HG03520 (cell line): Measurements from ENCODE around the gene SLC26A11.

ENCODE experiments used
- ATAC-seq: cut with Tn5 transposase; IDR thresholded peaks from one replicate; pipeline ENCODE4 v1.9.1; 2021; ENCODE audit warnings: mild to moderate bottlenecking, moderate library complexity; ENCODE audit not compliant: unreplicated experiment

The SLC26A11 gene

DNA sequence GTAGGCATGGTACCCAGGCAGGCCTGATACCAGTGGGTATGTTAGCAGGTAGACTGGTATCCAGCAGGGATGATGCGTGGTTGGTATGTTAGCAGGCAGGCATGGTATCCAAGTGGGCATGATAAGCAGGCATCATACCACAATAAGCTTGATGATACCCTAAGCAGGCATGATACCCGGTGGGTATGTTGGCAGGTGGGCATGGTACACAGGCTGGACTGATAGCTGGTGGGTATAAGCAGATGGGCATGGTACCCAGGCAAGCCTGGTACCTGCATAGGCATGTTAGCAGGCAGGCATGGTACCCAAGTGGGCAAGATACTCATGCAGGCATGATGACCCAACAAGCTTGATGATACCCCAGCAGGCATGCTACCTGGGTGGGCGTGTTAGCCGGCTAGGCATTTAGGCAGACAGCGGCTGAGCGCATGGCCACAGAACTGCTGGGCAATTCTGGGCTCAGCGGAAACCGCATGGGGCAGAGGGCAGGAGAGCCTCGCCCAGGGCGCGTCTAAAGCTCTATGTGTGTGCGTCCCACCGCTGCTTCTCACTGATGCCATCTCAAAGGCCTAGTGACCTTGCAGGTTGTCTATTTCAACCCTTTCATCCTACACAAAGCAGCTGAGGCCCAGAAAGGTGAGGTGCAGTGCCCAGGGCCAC is 2.4 kb upstream of the SLC26A11 start:
- no peak for ATAC-seq

DNA sequence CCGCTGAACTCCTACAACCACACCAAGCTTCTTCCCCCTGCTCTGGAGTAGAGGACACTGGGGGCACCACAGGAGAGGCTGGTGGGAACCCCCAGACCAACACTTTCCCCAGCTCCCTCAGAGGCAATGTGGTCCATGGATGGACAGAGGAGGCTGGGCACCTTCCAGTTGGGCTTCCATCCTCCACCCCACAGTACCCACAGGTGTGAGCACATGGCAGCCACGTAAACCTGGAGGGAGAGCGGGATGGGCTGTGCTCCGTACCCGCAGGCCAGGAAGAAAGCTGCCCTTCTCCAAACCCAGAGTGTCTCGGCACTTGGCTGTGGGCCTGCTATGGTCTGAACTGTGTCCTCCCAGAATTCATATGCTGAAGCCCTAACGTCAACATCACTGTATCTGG is 1.8 kb upstream of the SLC26A11 start:
- no peak for ATAC-seq

- peak; percentile 43 for ATAC-seq
Measured at GRCh38 chr17:80219013-80219762, 1.0 kb upstream of the SLC26A11 start.

- no peak for ATAC-seq
Measured at GRCh38 chr17:80219763-80220053, 519 bp upstream of the SLC26A11 start.

DNA sequence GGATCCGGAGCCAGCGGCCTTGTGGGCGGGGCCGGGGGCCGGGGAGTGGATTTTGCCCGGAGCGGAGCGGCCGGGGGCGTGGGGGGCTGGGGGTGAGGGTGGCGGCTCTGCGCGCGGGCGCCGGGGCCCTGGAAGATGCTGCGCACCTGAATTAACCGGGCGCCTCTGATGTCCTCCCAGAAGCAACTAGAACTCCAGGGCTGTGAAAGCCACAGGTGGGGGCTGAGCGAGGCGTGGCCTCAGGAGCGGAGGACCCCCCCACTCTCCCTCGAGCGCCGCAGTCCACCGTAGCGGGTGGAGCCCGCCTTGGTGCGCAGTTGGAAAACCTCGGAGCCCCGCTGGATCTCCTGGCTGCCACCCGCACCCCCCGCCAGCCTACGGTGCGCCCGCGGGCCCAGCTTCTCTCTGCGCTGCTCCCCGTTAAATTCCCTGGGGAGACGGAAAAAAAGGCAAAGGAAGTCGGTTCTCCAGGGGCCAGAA is 549 bp downstream of the SLC26A11 start:
- no peak for ATAC-seq

- ATAC-seq = no peak
Measured at GRCh38 chr17:80221351-80222105, 1.3 kb downstream of the SLC26A11 start.

DNA sequence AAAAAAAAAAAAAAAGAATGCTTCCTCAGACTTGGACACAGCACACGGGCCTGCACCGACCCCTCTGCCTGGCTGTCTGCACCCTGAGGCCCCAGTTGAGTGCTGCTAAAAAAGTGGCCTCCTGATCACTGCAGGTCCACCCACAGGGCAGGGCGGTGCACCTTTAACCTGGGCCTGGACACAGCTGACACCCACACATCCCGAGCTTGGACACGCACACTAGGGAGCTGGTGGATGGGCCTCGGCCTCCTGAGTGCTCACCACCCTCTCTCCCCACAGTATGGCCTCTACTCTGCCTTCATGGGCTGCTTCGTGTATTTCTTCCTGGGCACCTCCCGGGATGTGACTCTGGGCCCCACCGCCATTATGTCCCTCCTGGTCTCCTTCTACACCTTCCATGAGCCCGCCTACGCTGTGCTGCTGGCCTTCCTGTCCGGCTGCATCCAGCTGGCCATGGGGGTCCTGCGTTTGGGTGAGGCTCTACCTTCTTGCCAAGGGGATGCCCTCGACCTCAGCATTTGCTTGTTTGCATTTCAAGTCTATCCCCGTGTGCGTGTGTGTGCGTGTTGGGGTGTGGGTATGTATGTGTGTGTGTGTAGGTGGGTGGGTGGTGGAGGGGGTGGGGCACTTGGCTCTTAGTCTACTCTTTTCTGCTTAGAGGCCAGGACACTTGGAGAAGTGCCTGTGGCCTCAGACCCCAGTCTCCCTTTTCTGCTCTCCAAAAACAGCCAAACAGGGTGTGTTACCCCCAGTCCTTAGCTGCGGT is 2.3 kb downstream of the SLC26A11 start:
- ATAC-seq = no peak

GRCh38 chr17:80223142-80223815 is 3.1 kb downstream of the SLC26A11 start:
- ATAC-seq = no peak

GRCh38 chr17:80223838-80224497 is 3.7 kb downstream of the SLC26A11 start:
- ATAC-seq = no peak

DNA sequence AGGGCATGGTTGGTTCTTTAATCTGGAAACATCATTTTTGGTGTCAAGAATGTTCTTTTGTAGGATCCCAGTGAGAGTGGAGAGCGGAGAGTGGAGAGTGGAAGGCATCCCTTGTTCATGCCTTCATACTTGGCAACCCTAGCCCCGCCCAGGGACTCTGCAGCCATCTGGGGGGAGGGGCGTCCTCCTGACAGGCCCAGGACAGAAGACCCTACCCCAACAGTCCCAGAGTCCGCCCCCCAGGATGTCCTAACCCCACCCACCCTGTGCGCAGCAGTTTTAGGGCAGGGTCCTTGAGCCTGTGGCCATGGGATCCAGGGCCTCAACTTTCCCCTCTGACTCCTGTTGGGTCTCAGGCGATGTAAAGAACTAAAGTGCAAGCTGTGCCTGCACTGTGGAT is 4.5 kb downstream of the SLC26A11 start:
- ATAC-seq = no peak

DNA sequence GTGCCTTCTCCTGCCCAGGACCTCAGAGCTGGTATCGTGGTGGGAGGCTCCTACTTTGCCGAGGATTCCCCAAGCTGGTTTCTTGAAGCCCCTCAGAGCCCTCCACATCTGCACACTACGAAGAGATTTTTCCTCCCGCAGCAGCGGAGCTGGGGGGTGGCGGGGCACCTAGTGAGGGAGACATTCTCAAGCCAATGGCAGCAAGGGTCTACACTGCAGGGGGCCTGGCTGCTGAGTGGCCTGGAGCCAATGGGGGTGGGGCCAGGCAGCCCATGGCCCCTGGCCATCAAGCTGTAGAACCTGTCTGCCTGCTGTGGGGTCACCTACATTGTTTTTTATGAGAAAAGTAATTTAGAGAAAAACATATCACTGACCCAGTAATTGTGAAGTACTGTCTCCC is 5.0 kb downstream of the SLC26A11 start:
- no peak for ATAC-seq

DNA sequence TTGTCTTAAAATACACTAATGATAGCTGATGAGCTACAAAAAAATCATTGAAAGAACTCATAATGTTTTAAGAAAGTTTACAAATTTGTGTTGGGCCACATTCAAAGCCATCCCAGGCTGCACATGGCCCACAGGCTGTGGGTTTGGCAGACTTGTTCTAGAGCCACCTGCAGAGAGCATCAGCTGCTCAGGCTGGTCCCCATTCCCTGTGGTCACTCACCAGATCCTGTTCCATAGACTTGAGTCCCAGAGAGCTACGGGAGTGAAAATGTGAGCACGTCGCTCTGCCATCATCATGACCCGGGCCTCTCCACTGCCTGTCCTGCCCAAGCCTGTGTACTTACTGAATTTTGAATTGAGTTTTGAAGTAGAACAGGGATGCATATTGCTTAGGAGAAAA is 6.9 kb downstream of the SLC26A11 start:
- no peak for ATAC-seq

DNA sequence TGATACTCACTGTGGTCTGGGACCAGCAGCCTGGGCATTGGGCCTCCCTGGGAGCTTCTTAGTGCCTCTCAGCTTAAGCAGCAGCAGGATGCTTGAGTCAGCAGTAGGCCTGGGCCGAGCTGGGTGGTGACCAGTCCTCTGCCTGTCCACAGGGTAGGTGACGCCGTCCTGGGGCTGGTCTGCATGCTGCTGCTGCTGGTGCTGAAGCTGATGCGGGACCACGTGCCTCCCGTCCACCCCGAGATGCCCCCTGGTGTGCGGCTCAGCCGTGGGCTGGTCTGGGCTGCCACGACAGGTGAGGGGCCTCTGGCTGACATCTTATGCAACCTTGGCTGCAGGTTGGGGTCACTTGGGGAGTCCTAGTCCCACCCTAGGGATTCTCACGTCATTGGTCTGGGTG is 7.4 kb downstream of the SLC26A11 start:
- no peak for ATAC-seq

DNA sequence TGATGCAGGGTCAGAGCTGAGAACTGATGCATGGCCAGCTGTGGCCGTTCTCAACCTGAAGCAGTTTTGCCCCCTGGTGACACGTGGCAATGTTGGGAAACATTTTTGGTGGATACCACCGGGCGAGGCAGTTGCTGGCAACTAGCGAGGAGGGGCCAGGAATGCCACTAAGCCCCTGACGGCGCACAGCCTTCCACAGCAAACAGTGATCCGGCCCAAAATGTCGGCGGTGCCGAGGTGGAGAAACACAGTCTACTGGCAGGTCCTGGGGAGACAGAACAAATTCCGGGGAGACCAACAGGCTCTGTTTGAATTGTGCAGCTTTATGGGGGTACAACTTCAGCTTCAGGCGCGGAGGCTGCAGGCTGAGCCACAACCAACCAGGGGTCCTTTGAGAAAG is 8.2 kb downstream of the SLC26A11 start:
- ATAC-seq = no peak

GRCh38 chr17:80229011-80229410 is 8.8 kb downstream of the SLC26A11 start:
- no peak for ATAC-seq

- no peak for ATAC-seq
Measured at GRCh38 chr17:80232438-80232837, 12.2 kb downstream of the SLC26A11 start.

DNA sequence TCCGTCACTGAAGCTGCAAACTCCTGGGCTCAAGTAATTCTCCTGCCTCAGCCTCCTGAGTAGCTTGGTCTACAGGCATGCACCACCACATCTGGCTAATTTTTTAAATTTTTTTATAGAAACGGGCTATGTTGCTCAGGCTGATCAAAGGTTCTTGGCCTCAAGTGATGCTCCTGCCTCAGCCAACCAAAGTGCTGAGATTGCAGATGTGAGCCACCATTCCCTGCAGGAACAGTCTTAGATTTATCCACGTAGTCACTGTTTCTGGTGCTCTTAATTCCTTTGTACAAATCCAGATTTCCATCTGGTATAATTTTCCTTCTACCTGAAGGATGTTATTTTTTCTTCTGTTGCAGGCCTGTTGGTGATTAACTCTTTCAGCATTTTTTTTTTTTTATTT is 13.0 kb downstream of the SLC26A11 start:
- ATAC-seq = no peak

- ATAC-seq = no peak
Measured at GRCh38 chr17:80236911-80237310, 16.7 kb downstream of the SLC26A11 start.

- no peak for ATAC-seq
Measured at GRCh38 chr17:80237386-80237785, 17.2 kb downstream of the SLC26A11 start.

DNA sequence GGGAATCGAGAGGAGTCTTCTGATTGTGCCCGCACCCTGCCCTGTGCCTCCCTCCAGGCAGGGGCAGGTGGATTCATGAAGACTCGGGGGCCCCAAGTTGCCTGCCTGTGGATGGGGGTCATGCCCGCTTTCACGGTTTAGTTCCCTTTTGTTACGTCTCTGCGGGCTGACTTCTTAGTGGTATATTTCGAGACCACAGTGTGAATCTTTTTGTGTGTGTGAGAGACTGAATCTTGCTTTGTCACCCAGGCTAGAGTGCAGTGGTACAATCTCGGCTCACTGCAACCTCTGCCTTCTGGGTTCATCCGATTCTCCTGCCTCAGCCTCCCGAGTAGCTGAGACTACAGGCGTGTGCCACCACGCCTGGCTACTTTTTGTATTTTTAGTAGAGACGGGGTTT is 22.3 kb downstream of the SLC26A11 start:
- no peak for ATAC-seq
